Measurements from ENCODE around the gene GRM1.

Gene GRM1

GRCh38 chr6:146287691-146288369 lies 259.0 kb downstream of the GRM1 start:
- Histone ChIP-seq H3K4me1 (ENCODE audit: control insufficient read depth, insufficient read depth, low read length) (no peaks in the 10 kb centered on the region), H3K9ac (ENCODE audit: low read length) (no peak overlapping the region), H3K36me3 (ENCODE audit: control insufficient read depth, insufficient read depth, low read length) (no peaks in the 10 kb centered on the region), H3K9me3 (ENCODE audit: control insufficient read depth, low read length) (no peaks in the 10 kb centered on the region), H3K4me3 (ENCODE audit: low read length) (no peak overlapping the region), H3K27me3 (ENCODE audit: control insufficient read depth, insufficient read depth, low read length) (no peaks in the 10 kb centered on the region)

GRCh38 chr6:146289816-146290588 lies 261.1 kb downstream of the GRM1 start:
- Histone ChIP-seq H3K9ac (ENCODE audit: low read length) (no peak overlapping the region), H3K36me3 (ENCODE audit: control insufficient read depth, insufficient read depth, low read length) (no peaks in the 10 kb centered on the region), H3K27me3 (ENCODE audit: control insufficient read depth, insufficient read depth, low read length) (no peaks in the 10 kb centered on the region), H3K4me1 (ENCODE audit: control insufficient read depth, insufficient read depth, low read length) (no peaks in the 10 kb centered on the region), H3K9me3 (ENCODE audit: control insufficient read depth, low read length) (no peaks in the 10 kb centered on the region), H3K4me3 (ENCODE audit: low read length) (no peak overlapping the region)

GRCh38 chr6:146290589-146290901 lies 261.7 kb downstream of the GRM1 start:
- Histone ChIP-seq H3K9me3 (ENCODE audit: control insufficient read depth, low read length) (no peaks in the 10 kb centered on the region), H3K36me3 (ENCODE audit: control insufficient read depth, insufficient read depth, low read length) (no peaks in the 10 kb centered on the region), H3K27me3 (ENCODE audit: control insufficient read depth, insufficient read depth, low read length) (no peaks in the 10 kb centered on the region), H3K4me1 (ENCODE audit: control insufficient read depth, insufficient read depth, low read length) (no peaks in the 10 kb centered on the region), H3K4me3 (ENCODE audit: low read length) (no peak overlapping the region), H3K9ac (ENCODE audit: low read length) (no peak overlapping the region)

- Histone ChIP-seq H3K36me3 (ENCODE audit: control insufficient read depth, insufficient read depth, low read length) (no peaks in the 10 kb centered on the region), H3K27me3 (ENCODE audit: control insufficient read depth, insufficient read depth, low read length) (no peaks in the 10 kb centered on the region), H3K4me1 (ENCODE audit: control insufficient read depth, insufficient read depth, low read length) (no peaks in the 10 kb centered on the region), H3K4me3 (ENCODE audit: low read length) (no peak overlapping the region), H3K9me3 (ENCODE audit: control insufficient read depth, low read length) (no peaks in the 10 kb centered on the region), H3K9ac (ENCODE audit: low read length) (no peak overlapping the region)
These were observed 263.6 kb downstream of the GRM1 start for GRCh38 chr6:146292506-146292905.

DNA sequence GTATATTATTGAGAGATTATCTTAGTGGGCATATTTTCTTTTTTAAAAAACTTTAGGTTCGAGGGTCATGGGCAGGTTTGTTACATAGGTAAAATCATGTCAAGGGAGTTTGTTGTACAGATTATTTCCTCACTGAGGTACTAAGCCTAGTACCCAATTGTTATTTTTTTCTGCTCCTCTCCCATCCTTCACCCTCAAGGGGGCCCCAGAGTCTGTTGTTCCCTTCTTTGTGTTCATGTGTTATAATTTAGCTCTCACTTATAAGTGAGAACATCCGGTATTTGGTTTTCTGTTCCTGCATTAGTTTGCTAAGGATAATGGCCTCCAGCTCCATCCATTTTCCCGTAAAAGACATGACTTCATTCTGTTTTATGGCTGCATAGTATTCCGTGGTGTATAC lies 266.8 kb downstream of the GRM1 start:
- Histone ChIP-seq H3K9me3 (ENCODE audit: control insufficient read depth, low read length) (no peaks in the 10 kb centered on the region), H3K4me3 (ENCODE audit: low read length) (no peak overlapping the region), H3K27me3 (ENCODE audit: control insufficient read depth, insufficient read depth, low read length) (no peaks in the 10 kb centered on the region), H3K4me1 (ENCODE audit: control insufficient read depth, insufficient read depth, low read length) (no peaks in the 10 kb centered on the region), H3K9ac (ENCODE audit: low read length) (no peak overlapping the region), H3K36me3 (ENCODE audit: control insufficient read depth, insufficient read depth, low read length) (no peaks in the 10 kb centered on the region)

DNA sequence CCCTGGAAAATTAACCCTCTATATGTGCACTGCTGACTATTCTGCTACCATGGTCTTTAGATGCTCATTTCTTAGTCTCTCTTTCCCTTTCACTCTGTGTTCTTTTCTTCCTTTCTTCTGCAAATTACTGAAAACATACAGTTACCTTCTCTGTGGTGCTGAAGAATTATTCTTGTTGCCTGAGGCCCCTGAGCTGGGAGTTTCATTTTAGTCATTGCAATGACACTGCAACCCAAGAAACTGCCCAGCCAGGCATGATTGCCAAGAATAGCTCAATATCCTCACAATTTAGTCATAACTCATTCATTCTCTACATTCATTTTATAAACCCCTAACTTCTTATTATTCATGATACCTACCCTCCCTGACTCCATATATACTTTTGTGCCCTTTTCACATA lies 269.0 kb downstream of the GRM1 start:
- Histone ChIP-seq H3K4me1 (ENCODE audit: control insufficient read depth, insufficient read depth, low read length) (no peaks in the 10 kb centered on the region), H3K27me3 (ENCODE audit: control insufficient read depth, insufficient read depth, low read length) (no peaks in the 10 kb centered on the region), H3K9me3 (ENCODE audit: control insufficient read depth, low read length) (no peaks in the 10 kb centered on the region), H3K9ac (ENCODE audit: low read length) (no peak overlapping the region), H3K36me3 (ENCODE audit: control insufficient read depth, insufficient read depth, low read length) (no peaks in the 10 kb centered on the region), H3K4me3 (ENCODE audit: low read length) (no peak overlapping the region)

DNA sequence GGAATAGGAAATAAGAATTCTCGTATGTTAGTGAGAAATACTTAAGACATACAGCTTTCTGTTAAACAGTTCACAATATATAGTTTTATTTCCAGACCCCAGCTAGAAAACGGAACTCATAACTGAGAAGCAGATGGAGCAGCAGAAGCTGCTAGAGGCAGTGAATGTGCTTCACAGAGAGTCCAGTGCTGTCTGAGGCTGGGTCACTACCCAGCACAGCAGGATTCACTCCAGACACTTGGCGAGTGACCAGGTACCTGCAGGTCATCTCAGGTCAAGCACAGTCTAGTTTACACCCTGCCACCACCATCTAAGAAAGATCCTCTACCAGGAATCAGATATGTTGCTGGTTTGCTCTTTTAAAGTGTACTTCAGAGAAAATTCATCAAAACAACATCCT lies 271.7 kb downstream of the GRM1 start:
- Histone ChIP-seq H3K27me3 (ENCODE audit: control insufficient read depth, insufficient read depth, low read length) (no peaks in the 10 kb centered on the region), H3K36me3 (ENCODE audit: control insufficient read depth, insufficient read depth, low read length) (no peaks in the 10 kb centered on the region), H3K4me1 (ENCODE audit: control insufficient read depth, insufficient read depth, low read length) (no peaks in the 10 kb centered on the region), H3K4me3 (ENCODE audit: low read length) (no peak overlapping the region), H3K9ac (ENCODE audit: low read length) (no peak overlapping the region), H3K9me3 (ENCODE audit: control insufficient read depth, low read length) (no peaks in the 10 kb centered on the region)

DNA sequence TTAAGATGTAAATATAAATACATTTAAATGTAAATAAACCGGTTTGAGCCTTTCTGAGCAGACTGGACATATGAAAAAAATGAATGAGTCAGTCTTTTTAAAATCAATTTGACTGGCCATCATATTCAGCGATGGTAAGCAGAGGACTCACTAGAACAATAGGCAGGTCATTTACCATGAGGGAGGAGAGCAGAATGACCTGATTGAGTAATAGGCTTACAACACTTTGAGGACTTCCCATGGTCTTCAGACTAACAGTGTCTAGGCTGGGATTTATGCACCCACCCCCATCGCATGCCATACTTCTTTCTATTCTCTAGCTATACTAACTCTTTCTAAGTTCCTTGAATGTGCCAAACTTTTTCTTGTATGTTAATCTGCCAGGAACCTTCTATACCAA lies 272.9 kb downstream of the GRM1 start:
- H3K9me3 ChIP-seq (ENCODE audit: control insufficient read depth, low read length): no peaks in the 10 kb centered on the region
- H3K27me3 ChIP-seq (ENCODE audit: control insufficient read depth, insufficient read depth, low read length): no peaks in the 10 kb centered on the region
- no peaks in the 10 kb centered on the region for H3K36me3 ChIP-seq (ENCODE audit: control insufficient read depth, insufficient read depth, low read length)
- H3K4me1 ChIP-seq (ENCODE audit: control insufficient read depth, insufficient read depth, low read length): no peaks in the 10 kb centered on the region
- H3K4me3 ChIP-seq (ENCODE audit: low read length): no peak overlapping the region
- no peak overlapping the region for H3K9ac ChIP-seq (ENCODE audit: low read length)

DNA sequence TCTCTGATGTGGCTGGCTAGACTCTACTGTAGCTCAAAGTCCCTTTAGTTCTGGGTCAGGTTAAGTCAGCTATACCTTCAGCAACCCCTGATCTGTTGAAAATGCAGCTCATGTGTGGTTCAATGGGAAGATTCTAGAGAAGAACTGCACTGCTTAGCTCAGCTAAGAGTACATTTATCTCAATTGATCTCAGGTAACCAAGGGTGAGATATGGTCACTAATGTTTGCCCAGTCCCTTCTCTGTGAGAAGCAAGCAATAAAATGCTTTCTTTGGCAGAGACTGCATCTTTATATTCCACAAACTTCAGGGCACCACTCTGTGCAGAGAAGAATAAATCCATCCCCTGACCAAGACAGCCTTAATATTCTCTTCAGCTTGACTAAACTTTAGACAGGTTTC lies 274.1 kb downstream of the GRM1 start:
- Histone ChIP-seq H3K9me3 (ENCODE audit: control insufficient read depth, low read length) (no peaks in the 10 kb centered on the region), H3K9ac (ENCODE audit: low read length) (no peak overlapping the region), H3K27me3 (ENCODE audit: control insufficient read depth, insufficient read depth, low read length) (no peaks in the 10 kb centered on the region), H3K4me3 (ENCODE audit: low read length) (no peak overlapping the region), H3K4me1 (ENCODE audit: control insufficient read depth, insufficient read depth, low read length) (no peaks in the 10 kb centered on the region), H3K36me3 (ENCODE audit: control insufficient read depth, insufficient read depth, low read length) (no peaks in the 10 kb centered on the region)

DNA sequence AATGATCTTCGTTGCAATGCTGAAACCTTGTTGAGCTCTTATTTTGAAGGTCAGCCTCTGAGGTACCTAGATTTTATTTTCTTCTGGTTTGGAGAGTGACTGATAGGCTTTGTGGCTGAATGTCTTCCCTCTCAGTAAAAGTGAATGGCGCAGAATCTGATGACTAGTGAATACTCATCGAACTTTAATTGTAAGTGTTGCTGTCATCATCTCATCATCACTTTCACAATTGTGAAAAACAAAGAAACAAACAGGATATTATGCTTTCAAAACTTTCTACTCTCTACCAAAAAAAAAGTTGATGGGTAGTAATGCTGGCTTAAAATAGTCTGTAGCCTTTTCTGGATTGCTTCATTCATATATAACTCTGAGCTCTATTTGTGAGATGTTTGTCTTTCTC lies 275.3 kb downstream of the GRM1 start:
- Histone ChIP-seq H3K4me3 (ENCODE audit: low read length) (no peak overlapping the region), H3K9ac (ENCODE audit: low read length) (no peak overlapping the region), H3K9me3 (ENCODE audit: control insufficient read depth, low read length) (no peaks in the 10 kb centered on the region), H3K27me3 (ENCODE audit: control insufficient read depth, insufficient read depth, low read length) (no peaks in the 10 kb centered on the region), H3K4me1 (ENCODE audit: control insufficient read depth, insufficient read depth, low read length) (no peaks in the 10 kb centered on the region), H3K36me3 (ENCODE audit: control insufficient read depth, insufficient read depth, low read length) (no peaks in the 10 kb centered on the region)

- Histone ChIP-seq H3K4me3 (ENCODE audit: low read length) (no peak overlapping the region), H3K9me3 (ENCODE audit: control insufficient read depth, low read length) (no peaks in the 10 kb centered on the region), H3K36me3 (ENCODE audit: control insufficient read depth, insufficient read depth, low read length) (no peaks in the 10 kb centered on the region), H3K4me1 (ENCODE audit: control insufficient read depth, insufficient read depth, low read length) (no peaks in the 10 kb centered on the region), H3K27me3 (ENCODE audit: control insufficient read depth, insufficient read depth, low read length) (no peaks in the 10 kb centered on the region), H3K9ac (ENCODE audit: low read length) (no peak overlapping the region)
These were observed 276.2 kb downstream of the GRM1 start for GRCh38 chr6:146305092-146305491.

- Histone ChIP-seq H3K9ac (ENCODE audit: low read length) (no peak overlapping the region), H3K4me3 (ENCODE audit: low read length) (no peak overlapping the region), H3K4me1 (ENCODE audit: control insufficient read depth, insufficient read depth, low read length) (no peaks in the 10 kb centered on the region), H3K9me3 (ENCODE audit: control insufficient read depth, low read length) (no peaks in the 10 kb centered on the region), H3K36me3 (ENCODE audit: control insufficient read depth, insufficient read depth, low read length) (no peaks in the 10 kb centered on the region), H3K27me3 (ENCODE audit: control insufficient read depth, insufficient read depth, low read length) (no peaks in the 10 kb centered on the region)
These were observed 277.1 kb downstream of the GRM1 start for GRCh38 chr6:146305951-146306350.
